ENCODE data around the gene FCRL3. TPM values are rescaled to one million over a fixed set of nuclear protein-coding genes. Genes with fewer than 3 reads are reported as not detected.

FCRL3 gene
- total and polyA plus RNA-seq, 2 of the 8 experiments (the other 6 are each of a cell fraction or from before 2014, with no cell fraction given) = not detected

GRCh38 chr1:157697781-157698569 lies 2.6 kb downstream of the FCRL3 start (continued):
- TF ChIP-seq RBBP5 (IDR thresholded peaks at IDR 0.05; ENCODE audit: borderline replicate concordance, low read depth, low read length) (no peak), CTBP2 (IDR thresholded peaks at IDR 0.05; ENCODE audit: borderline replicate concordance, insufficient read depth, insufficient read length, low read length) (no peak), MAFK (IDR thresholded peaks at IDR 0.05; ENCODE audit: low read depth, low read length) (no peak), GABPA (IDR thresholded peaks at IDR 0.05; ENCODE audit: borderline replicate concordance, insufficient read depth, low read length) (no peak), SUZ12 (IDR thresholded peaks at IDR 0.05; ENCODE audit: low read length) (no peak), CREB1 (IDR thresholded peaks at IDR 0.05) (no peak)
